Endothelial cell of umbilical vein (primary cell): ENCODE measurements around the gene ZNF205. TPM values are rescaled to one million over a fixed set of nuclear protein-coding genes. Genes with fewer than 3 reads are reported as not detected.

Experiments used
- BruUV-seq: library from RNA; stranded (reverse); fragments of 400-500 nt; replicated peaks from 2 replicates; lab custom pipeline; 2021; lab: Mats Ljungman, UMichigan
- CTCF ChIA-PET: fragments of 300-600, 350-600 bp; sonication (Branson Sonifier 250); formaldehyde crosslinking; loops from one replicate; lab custom pipeline; 2021; ENCODE audit warnings: antibody characterized with exemption, inconsistent platforms; lab: Charles Lee
- POLR2A ChIA-PET: fragments of 300-600, 350-600 bp; sonication (Branson Sonifier 250); formaldehyde crosslinking; loops from one replicate; lab custom pipeline; 2021; ENCODE audit warnings: antibody characterized with exemption, inconsistent platforms; lab: Charles Lee
- DNase-seq: peaks from one replicate; pipeline ENCODE4 v3.0.0-alpha.2; 2011; ENCODE audit warnings: low read depth, low spot score
- FAIRE-seq: peaks from 2 replicates; lab custom pipeline; 2011; peaks lifted over from hg19 to GRCh38; lab: Jason Lieb, UNC
- H2AFZ ChIP-seq: 2 replicates; pipeline ENCODE4 v1.6.0; 2012; ENCODE audit warnings: low read depth, low read length, control low read depth, inconsistent platforms
- H3K27ac ChIP-seq: 2 replicates; pipeline ENCODE4 v1.5.1; 2011; ENCODE audit warnings: low read depth, mild to moderate bottlenecking, control low read depth, low read length, moderate library complexity; ENCODE audit not compliant: insufficient read depth
- H3K27me3 ChIP-seq, 2 experiments: 2 replicates each; pipeline versions ENCODE4 v1.6.0 to v1.6.1; 2011; ENCODE audit warnings: low read length in 2 of 2, mixed read lengths in 1 of 2; ENCODE audit not compliant: control insufficient read depth in 2 of 2, insufficient read depth in 2 of 2
- H3K36me3 ChIP-seq, 2 experiments: 2 replicates in 1 of 2; 3 replicates in 1 of 2; pipeline ENCODE4 v1.5.1; 2011; ENCODE audit warnings: low read length in 2 of 2, mild to moderate bottlenecking in 1 of 2, moderate library complexity in 1 of 2; ENCODE audit not compliant: control insufficient read depth in 2 of 2, insufficient read depth in 2 of 2; ENCODE audit errors: extremely low read depth in 1 of 2
- H3K4me1 ChIP-seq: 3 replicates; pipeline ENCODE4 v1.5.1; 2011; ENCODE audit warnings: mild to moderate bottlenecking, low read length; ENCODE audit not compliant: control insufficient read depth, insufficient read depth; ENCODE audit errors: extremely low read depth
- H3K4me2 ChIP-seq: 2 replicates; pipeline ENCODE4 v1.6.1; 2011; ENCODE audit warnings: low read length, control low read depth, mixed read lengths; ENCODE audit not compliant: insufficient read depth
- H3K4me3 ChIP-seq, 3 experiments: fragments of 200-600 bp in 1 of 3; sonication (generic), shearing (Covaris generic) in 1 of 3; replicated peaks in 1 of 3; 2 replicates each; pipeline ENCODE4 v1.5.1; 2011 to 2016; ENCODE audit warnings: control low read depth in 3 of 3, low read length in 3 of 3, mild to moderate bottlenecking in 2 of 3, inconsistent platforms in 1 of 3, low read depth in 1 of 3, moderate library complexity in 1 of 3; ENCODE audit not compliant: insufficient read depth in 1 of 3
- H3K79me2 ChIP-seq: 2 replicates; pipeline ENCODE4 v1.6.0; 2012; ENCODE audit warnings: low read length, inconsistent platforms; ENCODE audit not compliant: control insufficient read depth, insufficient read depth
- H3K9ac ChIP-seq: replicated peaks from 2 replicates; pipeline ENCODE3; 2011; ENCODE audit warnings: low read length, control low read depth; ENCODE audit not compliant: insufficient read depth; ENCODE audit errors: extremely low read depth
- H3K9me1 ChIP-seq: replicated peaks from 3 replicates; pipeline ENCODE4 v1.6.0; 2011; ENCODE audit warnings: mild to moderate bottlenecking, low read length; ENCODE audit not compliant: control insufficient read depth, insufficient read depth; ENCODE audit errors: extremely low read depth
- H3K9me3 ChIP-seq: replicated peaks from 2 replicates; pipeline ENCODE4 v1.5.1; 2012; ENCODE audit warnings: low read length, inconsistent platforms; ENCODE audit not compliant: control insufficient read depth, insufficient read depth
- H4K20me1 ChIP-seq: replicated peaks from 2 replicates; pipeline ENCODE3; 2011; ENCODE audit warnings: mild to moderate bottlenecking, low read length; ENCODE audit not compliant: control insufficient read depth, insufficient read depth; ENCODE audit errors: extremely low read depth
- EZH2 ChIP-seq: IDR thresholded peaks from 2 replicates; pipeline ENCODE4 v1.6.1; 2012; ENCODE audit warnings: borderline replicate concordance, low read depth, mild to moderate bottlenecking, moderate library complexity, low read length, inconsistent platforms; ENCODE audit not compliant: severe bottlenecking
- FOS ChIP-seq: IDR thresholded peaks from 2 replicates; pipeline ENCODE4 v1.6.1; 2011; ENCODE audit warnings: mild to moderate bottlenecking, low read length, moderate library complexity, borderline replicate concordance; ENCODE audit not compliant: insufficient read depth
- GATA2 ChIP-seq: IDR thresholded peaks from 2 replicates; pipeline ENCODE4 v1.7.0; 2011; ENCODE audit warnings: low read depth, mild to moderate bottlenecking, moderate library complexity, mixed read lengths, low read length; ENCODE audit not compliant: insufficient read length, insufficient read depth
- JUN ChIP-seq: IDR thresholded peaks from 2 replicates; pipeline ENCODE4 v1.6.1; 2011; ENCODE audit warnings: borderline replicate concordance, low read depth; ENCODE audit not compliant: insufficient read length, insufficient read depth
- MYC ChIP-seq: IDR thresholded peaks from one replicate; pipeline ENCODE4 v1.6.1; 2011; ENCODE audit warnings: mild to moderate bottlenecking, low read depth, low read length
- POLR2A ChIP-seq: IDR thresholded peaks from 2 replicates; pipeline ENCODE4 v1.6.1; 2012; ENCODE audit warnings: low read depth, mild to moderate bottlenecking, control low read depth, low read length
- POLR2AphosphoS5 ChIP-seq: IDR thresholded peaks from 2 replicates; pipeline ENCODE4 v1.6.1; 2012; ENCODE audit warnings: low read depth, mild to moderate bottlenecking, control low read depth, low read length, moderate library complexity; ENCODE audit not compliant: insufficient read depth
- dilution Hi-C: fragments of 300-500 bp; cut with MboI; formaldehyde crosslinking; loops from one replicate; pipeline ENCODE4 v1.15.0; 2019; ENCODE audit warnings: low sequenced_read_pairs; ENCODE audit not compliant: extremely low pct_ligation_motif_present
- intact Hi-C: fragments of 100-400 bp; cut with micrococcal nuclease; formaldehyde crosslinking; loops from one replicate; pipeline ENCODE4 v1.10.0; 2022
- polyA plus RNA-seq, 4 experiments: library from polyadenylated mRNA; depleted of rRNA in 3 of 4; stranded (reverse) in 3 of 4; unstranded in 1 of 4; fragments of >200 nt; gene quantifications; 2 replicates each; pipeline versions ENCODE4 v1.2.1 to v1.2.3, GENCODE V29; 2011 to 2012; ENCODE audit warnings: missing spikeins in 1 of 4
- total RNA-seq: library from RNA; stranded (reverse); gene quantifications from 2 replicates; pipeline ENCODE4 v1.2.3, GENCODE V29; 2021
- TF ChIP-seq, protein P1 (sequence below): IDR thresholded peaks from 2 replicates; pipeline ENCODE4 v1.6.1; 2011; ENCODE audit not compliant: insufficient read depth, insufficient read length
- TF ChIP-seq, protein P2 (sequence below), 2 donors: IDR thresholded peaks; 1 replicate in 1 of 2; 2 replicates in 1 of 2; pipeline ENCODE4 v1.5.1; 2011; ENCODE audit warnings: low read length in 2 of 2, mild to moderate bottlenecking in 2 of 2, moderate library complexity in 2 of 2, control low read depth in 1 of 2, inconsistent platforms in 1 of 2, low read depth in 1 of 2; ENCODE audit not compliant: insufficient read depth in 1 of 2; ENCODE audit errors: extremely low read depth in 1 of 2

Gene ZNF205
- total and polyA plus RNA-seq, 2 donors (not counting 3 experiments of a cell fraction or from before 2014, with no cell fraction given), result 18.5 to 19.0 TPM

DNA sequence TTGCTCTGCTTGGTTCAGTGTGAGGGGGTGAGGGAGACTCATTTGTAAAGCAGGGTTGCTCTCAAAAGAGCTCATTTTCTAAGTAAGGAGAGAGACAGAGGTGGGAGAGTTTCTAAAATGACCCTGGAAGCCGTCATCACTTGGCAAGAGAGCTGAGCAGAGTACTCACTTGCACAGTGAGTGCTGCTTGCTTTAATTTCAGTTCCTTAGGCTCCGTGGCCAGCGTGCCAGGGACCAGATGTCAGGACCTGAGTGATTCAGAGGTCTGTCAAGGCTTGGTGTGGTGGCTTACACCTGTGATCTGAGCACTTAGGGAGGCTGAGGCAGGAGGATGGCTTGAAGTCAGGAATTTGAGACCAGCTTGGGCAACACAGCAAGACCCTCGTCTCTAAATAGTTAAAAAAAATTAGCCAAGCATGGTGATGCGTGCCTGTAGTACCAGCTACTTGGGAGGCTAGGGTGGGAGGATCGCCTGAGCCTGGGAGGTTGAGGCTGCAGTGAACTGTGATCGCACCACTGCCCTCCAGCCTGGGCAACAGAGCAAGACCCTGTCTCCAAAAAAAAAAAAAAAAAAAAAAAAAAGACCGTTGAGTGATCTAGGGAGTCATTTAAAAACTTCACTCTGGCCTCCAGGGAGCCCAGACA is 10.7 kb downstream of the ZNF205 start:
- H3K9ac ChIP-seq, result no peak overlapping the region
- CTCF ChIA-PET, result interaction anchor here (0.6 to 4.9 kb wide), 7 partner anchors 9 to 91 kb away, joined by 3 to 26 read pairs (median 4); partner anchors contain the start of gene ZNF213
- H3K4me3 ChIP-seq, result no peak overlapping the region

More for the DNA sequence above, 10.7 kb downstream of the ZNF205 start:
- BruUV-seq, result no TSS peak
- Histone ChIP-seq H4K20me1 (no peaks in the 10 kb centered on the region), H3K36me3 (peaks cover 7 to 21% of the 10 kb centered on the region in 2 experiments), H3K9me1 (no peaks in the 10 kb centered on the region), H3K9me3 (no peaks in the 10 kb centered on the region), H3K27me3 (no peaks in the 10 kb centered on the region), H3K79me2 (no peaks in the 10 kb centered on the region), H3K4me2 (no peak overlapping the region), H2AFZ (no peak overlapping the region), H3K27ac (no peak overlapping the region), H3K4me1 (peaks cover 6% of the 10 kb centered on the region)
- POLR2A ChIA-PET, result interaction anchor here (0.9 kb wide), 1 partner anchor 10 kb away, joined by 3 read pairs; no protein-coding TSS in a partner anchor
- DNase-seq (no peak), FAIRE-seq (peak; percentile 37)
- dilution Hi-C loops, result no loop called here
- intact Hi-C loops, result no loop called here
- TF ChIP-seq GATA2 (no peak), EZH2 (no peak), JUN (no peak), POLR2AphosphoS5 (no peak), MYC (no peak), POLR2A (no peak), FOS (no peak)
- TF ChIP-seq, protein P1, sequence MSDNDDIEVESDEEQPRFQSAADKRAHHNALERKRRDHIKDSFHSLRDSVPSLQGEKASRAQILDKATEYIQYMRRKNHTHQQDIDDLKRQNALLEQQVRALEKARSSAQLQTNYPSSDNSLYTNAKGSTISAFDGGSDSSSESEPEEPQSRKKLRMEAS, result no peak
- TF ChIP-seq, protein P2, sequence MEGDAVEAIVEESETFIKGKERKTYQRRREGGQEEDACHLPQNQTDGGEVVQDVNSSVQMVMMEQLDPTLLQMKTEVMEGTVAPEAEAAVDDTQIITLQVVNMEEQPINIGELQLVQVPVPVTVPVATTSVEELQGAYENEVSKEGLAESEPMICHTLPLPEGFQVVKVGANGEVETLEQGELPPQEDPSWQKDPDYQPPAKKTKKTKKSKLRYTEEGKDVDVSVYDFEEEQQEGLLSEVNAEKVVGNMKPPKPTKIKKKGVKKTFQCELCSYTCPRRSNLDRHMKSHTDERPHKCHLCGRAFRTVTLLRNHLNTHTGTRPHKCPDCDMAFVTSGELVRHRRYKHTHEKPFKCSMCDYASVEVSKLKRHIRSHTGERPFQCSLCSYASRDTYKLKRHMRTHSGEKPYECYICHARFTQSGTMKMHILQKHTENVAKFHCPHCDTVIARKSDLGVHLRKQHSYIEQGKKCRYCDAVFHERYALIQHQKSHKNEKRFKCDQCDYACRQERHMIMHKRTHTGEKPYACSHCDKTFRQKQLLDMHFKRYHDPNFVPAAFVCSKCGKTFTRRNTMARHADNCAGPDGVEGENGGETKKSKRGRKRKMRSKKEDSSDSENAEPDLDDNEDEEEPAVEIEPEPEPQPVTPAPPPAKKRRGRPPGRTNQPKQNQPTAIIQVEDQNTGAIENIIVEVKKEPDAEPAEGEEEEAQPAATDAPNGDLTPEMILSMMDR (IDR thresholded peaks at IDR 0.05; ENCODE audit: extremely low read depth in 1 of 2, insufficient read depth in 1 of 2, low read depth in 1 of 2, low read length in 2 of 2), result no peak
